HFF-Myc (cell line): Measurements from ENCODE around the gene ASCC2.
"Not testable (repeated sequence)": the region's sequence is repeated elsewhere in the genome, so short reads cannot be mapped to it uniquely, and the experiment has no call there.

Experiments used
- DNase-seq: peaks from one replicate; pipeline ENCODE4 v3.0.0-alpha.2; 2011; ENCODE audit warnings: low read depth; ENCODE audit errors: extremely low read depth
- H3K4me3 ChIP-seq: replicated peaks from 2 replicates; pipeline ENCODE4 v1.5.1; 2011; ENCODE audit warnings: low read depth, mild to moderate bottlenecking, control low read depth, low read length
- CTCF ChIP-seq: IDR thresholded peaks from 2 replicates; pipeline ENCODE4 v1.5.1; 2012; ENCODE audit warnings: mild to moderate bottlenecking, low read depth, low read length, control low read depth; ENCODE audit errors: missing control alignments

Gene ASCC2

GRCh38 chr22:29831186-29831921 lies 6.7 kb downstream of the ASCC2 start:
- TF ChIP-seq CTCF = no peak
- H3K4me3 ChIP-seq = no peak overlapping the region
- no peak for DNase-seq

- no peak for DNase-seq
- TF ChIP-seq CTCF = no peak
- H3K4me3 ChIP-seq = no peak overlapping the region
Observed at GRCh38 chr22:29830585-29830984, 7.5 kb downstream of the ASCC2 start.

GRCh38 chr22:29827726-29828125 lies 10.3 kb downstream of the ASCC2 start:
- not testable (repeated sequence) for DNase-seq, H3K4me3 ChIP-seq

GRCh38 chr22:29827091-29827490 lies 11.0 kb downstream of the ASCC2 start:
- DNase-seq = no peak
- H3K4me3 ChIP-seq = no peak overlapping the region
- no peak for TF ChIP-seq CTCF

GRCh38 chr22:29825578-29825977 lies 12.5 kb downstream of the ASCC2 start:
- H3K4me3 ChIP-seq = no peak overlapping the region
- no peak for TF ChIP-seq CTCF
- no peak for DNase-seq

GRCh38 chr22:29824677-29825076 lies 13.4 kb downstream of the ASCC2 start:
- no peak for TF ChIP-seq CTCF
- DNase-seq = no peak
- no peak overlapping the region for H3K4me3 ChIP-seq

GRCh38 chr22:29821291-29822016 lies 16.6 kb downstream of the ASCC2 start:
- peak; percentile 48 for DNase-seq
- no peak for TF ChIP-seq CTCF

More at GRCh38 chr22:29821291-29822016, 16.6 kb downstream of the ASCC2 start:
- no peak overlapping the region for H3K4me3 ChIP-seq
